NCI-H2081 treated with DMSO at 0.1 percent for 48 hours (cell line): ENCODE data around the gene ZNF780B.
"Not testable (repeated sequence)": the region's sequence is repeated elsewhere in the genome, so short reads cannot be mapped to it uniquely, and the experiment has no call there.

Experiments used
- DNase-seq: peaks from one replicate; lab custom pipeline; 2025; lab: John Stamatoyannopoulos, UW

Gene ZNF780B

DNA sequence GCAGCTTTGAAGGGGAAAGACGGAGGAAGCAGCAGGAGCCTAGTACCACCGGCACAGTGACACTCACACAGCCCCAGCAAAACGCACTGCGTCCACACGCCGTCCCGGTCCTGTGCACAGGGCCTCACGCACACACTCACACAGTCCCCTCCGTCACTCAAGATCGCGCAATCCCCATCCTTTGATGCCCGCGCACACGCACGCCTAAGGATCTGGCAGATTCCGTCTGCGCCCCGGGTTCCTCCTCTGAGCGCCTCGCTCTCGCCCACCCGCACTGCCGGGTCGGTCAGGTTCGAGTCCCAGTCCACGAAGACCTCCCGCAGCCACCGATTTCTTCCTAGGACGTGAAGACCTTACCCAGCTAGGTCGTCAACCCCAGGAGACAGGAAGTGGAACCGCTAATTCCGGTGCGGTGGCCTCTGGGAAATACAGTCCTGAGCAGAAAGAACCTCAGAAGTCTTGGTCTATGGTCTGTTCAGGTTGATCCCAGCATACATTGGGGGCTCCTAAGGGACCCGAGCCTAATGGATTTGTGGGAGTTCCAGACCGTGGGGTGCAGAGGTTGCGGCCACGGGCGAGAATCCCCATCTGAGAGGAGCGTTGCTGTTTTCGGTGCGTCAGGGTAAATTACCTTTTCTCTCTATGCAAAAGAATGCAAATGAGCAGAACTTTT lies at the start of gene ZNF780B:
TSS of gene ZNF780B (minus strand) at position 400 of the 673 bp plus-strand sequence. CDS start 5,899 bp downstream, outside the sequence.
- no peak for DNase-seq

DNA sequence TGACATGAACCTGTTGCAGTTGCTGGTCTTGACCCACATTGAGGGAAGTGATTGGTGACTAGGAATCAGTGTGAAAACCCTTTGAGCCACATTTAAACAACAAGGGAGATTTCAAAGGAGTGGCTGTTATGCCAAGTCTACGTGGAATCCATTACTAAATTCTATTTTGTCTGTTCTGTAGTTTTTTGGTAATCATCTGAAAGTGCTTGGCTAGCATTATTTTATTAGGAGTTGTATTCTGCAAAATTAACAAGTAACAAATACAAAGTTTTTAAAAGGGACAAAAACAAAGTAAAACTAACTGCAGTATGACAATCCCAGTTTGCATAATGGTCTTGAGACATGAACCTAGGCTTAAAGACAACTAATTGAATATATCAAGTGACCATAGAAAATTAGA lies 48.7 kb upstream of the ZNF780B start:
- no peak for DNase-seq

DNA sequence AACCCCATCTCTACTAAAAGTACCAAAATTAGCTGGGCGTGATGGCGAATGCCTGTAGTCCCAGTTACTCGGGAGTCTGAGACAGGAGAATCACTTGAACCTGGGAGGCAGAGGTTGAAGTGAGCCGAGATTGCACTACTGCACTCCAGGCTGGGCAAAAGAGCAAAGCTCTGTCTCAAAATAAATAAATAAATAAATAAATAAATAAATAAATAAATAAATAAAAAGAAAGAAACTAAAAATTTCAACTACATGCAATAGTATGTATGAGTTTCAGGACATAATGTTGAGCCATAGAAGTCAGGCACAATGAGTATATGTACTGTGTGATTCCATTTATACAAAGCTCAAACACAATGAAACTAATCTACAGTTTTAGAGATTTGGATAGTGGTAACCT lies 47.6 kb upstream of the ZNF780B start:
- no peak for DNase-seq

DNA sequence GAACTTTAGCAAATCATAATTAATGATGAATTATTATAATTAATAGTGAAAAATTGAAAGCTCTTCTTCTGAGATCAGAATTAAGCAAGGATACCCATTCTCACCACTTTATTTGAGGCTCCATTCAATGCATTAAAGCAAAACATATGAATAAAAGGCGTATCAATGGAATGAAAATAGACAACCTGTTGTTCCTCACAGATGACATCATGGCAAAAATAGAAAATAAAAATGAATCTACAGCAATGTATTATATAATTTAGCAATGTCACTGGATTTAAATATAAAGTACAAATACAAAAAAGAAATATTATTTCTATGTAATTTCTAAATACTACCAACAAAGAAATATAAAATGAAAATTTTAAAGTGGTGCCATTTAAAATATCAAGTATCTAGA lies 45.8 kb upstream of the ZNF780B start:
- no peak for DNase-seq

DNA sequence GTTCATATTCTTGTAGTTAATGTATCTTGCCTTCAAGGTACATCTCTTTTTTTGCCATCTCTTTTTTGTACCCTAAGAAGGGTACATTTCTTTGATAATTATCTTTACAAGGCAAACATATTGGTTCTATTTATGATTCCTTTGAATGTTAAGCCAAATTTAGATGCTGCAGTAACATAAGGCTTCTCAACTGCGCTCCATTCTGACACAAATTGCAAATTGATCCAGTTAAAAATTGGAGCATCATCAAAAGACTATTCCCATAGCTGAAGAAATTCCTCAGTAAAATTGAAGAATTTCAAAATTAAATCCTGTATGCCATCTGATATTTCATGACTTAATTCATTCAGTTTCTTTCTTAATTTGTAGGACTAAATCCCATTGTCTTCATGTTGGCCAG lies 37.4 kb upstream of the ZNF780B start:
- no peak for DNase-seq

DNA sequence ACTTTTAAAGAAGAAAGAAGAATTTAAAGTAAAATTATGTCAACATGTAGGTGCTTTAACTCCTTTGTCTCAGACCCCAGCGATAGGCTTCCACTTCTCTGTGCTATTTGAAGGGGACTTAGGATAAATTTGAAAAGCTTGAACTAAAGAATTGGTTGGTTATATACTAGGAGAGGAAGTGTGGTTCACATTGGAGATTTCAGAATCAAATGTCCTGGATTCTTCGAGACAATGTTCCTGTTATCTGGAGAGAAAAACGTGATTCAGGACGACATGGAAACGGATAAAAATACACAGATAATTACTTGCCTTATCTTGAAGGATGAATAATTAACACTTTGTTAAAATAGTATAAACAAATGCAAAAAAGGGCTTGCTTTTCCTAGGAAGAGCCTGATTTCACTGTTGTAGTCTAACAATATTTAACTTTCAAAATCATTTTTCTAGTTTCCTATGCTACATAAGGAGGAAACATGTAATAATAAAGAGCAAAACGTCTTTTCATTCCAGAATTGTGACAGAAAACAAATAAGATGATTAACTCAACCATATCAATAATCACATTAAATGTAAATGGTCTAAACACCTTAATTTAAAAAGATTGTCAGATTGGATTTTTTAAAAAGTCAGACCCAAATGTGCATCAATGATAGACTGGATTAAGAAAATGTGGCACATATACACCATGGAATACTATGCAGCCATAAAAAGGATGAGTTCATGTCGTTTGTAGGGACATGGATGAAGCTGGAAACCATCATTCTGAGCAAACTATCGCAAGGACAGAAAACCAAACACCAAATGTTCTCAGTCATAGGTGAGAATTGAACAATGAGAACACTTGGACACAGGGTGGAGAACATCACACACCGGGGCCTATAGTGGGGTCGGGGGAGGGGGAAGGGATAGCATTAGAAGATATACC lies 35.4 kb upstream of the ZNF780B start:
- DNase-seq = no peak

DNA sequence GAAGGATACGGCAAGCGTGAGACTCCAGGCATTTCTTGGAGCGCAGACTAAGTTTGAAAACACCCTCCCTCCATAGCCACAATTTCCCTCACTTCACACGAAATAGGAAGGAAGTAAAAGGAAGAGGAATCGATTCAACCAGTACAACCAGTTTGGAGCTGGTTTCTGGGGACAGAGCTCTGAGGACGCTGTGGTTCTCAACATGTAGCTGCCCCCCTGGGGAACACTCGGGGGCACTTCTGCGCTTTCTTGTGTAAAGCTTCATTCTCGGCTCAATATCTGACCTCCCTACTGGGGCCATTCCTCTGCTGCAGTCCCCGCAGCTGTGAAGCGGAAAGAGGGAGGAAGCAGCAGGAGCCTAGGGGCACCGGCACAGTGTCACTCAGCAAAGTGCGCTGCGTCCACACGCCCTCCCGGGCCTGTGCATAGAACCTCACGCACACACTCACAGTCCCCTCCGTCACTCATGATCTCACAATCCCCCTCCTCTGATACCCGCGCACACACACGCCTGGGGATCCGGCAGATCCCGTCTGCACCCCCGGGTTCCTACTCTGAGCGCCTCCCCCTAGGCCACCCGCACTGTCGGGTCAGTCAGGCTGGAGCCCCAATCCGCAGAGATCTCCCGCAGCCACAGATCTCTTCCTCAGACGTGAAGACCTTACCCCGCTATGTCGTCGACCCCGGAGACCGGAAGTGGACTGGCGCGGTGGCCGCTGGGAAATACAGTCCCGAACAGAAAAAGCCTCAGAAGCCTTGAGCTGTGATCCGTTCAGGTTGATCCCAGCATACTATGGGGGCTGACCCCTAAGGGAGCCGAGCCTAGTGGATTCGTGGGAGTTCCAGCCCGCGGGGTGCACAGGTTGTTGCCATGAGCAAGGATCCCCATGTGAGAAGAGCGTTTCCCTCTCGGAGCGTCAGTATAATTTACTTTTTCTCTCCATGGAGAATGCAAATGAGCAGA lies 34.5 kb upstream of the ZNF780B start, which contains the start of gene ZNF780A:
TSS of gene ZNF780A (minus strand) at position 703 of the 964 bp plus-strand sequence. CDS start 6,190 bp downstream, outside the sequence.
- no peak for DNase-seq

DNA sequence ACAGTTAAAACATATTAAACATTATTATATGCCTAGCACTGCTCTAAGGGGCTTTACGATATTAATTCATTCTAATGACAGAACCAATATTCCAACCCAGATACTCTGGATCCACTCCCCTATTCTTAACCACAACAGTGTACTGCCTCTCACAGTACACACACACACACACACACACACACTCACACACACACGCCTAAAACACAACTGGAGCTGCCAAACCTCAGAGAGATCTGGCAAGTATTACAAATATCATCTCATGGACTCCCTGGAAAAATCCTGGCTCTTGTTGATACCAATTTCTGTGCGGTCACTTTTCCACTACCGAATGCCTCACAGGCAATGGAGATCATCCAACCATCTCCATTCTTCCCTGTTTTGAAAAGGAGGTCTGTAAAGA lies 33.4 kb upstream of the ZNF780B start:
- no peak for DNase-seq

DNA sequence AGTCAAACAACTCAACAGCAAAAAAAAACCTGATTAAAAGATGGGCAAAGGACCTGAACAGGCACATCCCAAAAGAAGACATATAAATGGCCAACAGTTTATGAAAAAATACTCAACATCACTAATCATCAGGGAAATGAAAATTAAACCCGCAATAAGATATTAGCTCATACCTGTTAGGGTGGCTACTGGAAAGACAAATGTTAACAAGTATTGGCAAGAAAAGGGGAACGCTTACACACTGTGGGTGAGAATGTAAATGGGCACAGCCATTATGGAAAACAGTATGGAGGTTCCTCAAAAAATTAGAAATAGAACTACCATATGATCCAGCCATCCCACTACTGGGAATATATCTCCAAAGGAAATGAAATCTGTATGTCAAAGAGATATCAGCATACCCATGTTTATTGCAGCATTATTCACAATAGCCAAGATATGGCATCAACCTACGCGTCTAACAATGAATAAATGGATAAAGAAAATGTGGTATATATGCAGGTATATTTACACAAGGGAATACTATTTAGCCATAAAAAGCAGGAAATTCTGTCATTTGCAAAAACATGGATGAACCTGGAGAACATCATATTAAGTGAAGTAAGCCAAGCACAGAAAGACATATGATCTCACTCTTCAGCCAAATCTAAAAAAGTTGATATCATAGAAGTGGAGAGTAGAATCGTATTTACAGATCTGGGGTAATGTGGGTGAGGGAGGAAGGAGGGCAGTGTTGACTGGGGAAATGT lies 32.4 kb upstream of the ZNF780B start:
- no peak for DNase-seq

DNA sequence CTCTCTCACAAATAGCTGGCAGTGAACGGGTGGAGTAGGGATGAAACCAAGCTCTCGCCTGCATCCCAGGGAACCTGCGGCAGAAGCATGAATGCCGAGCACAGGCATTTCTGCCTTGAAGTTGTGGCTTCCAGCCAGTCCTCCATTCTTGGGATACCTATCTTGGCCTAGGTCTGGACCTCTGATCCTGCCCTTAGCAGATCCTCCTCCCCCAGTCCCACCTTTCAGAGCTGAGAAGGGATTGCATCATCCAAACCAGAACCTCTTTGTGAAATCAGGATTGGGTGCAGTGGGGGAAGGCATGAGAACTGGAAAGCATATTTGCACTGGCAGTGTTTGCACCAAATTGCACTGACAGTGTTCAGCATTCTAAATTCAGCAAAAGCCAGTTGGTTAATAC lies 28.9 kb upstream of the ZNF780B start:
- no peak for DNase-seq

DNA sequence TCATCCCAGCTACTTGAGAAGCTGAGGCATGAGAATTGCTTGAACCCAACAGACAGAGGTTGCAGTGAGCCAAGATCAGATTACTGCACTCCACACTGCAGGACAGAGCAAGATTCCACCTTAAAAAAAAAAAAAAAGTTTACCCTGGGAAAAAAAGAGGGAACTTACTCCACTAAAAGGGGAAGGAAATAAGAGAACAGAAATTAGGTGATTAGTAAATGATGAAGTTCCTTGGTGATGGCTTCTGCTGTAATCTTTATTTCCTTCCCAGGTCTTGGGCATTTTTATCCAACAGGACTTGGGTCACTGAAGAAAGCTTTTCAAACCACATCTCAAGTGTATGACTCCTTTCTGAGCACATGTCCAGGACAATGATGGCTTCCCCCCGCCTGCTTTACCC lies 25.4 kb upstream of the ZNF780B start:
- DNase-seq = no peak

DNA sequence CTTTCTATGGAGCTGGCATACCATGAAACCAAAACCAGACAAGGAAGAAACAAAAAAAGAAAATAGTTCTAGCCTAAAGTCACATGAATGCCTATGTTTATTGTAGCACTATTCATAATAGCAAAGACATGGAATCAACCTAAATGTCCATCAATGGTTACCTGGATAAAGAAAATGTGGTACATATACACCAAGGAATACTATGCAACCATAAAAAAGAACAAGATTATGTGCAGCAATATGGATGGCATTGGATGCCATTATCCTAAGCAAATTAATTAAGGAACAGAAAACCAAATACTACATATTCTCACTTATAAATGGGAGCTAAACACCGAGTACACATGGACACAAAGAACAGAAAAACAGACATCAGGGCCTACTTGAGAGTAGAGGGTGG lies 24.3 kb upstream of the ZNF780B start:
- DNase-seq = no peak

DNA sequence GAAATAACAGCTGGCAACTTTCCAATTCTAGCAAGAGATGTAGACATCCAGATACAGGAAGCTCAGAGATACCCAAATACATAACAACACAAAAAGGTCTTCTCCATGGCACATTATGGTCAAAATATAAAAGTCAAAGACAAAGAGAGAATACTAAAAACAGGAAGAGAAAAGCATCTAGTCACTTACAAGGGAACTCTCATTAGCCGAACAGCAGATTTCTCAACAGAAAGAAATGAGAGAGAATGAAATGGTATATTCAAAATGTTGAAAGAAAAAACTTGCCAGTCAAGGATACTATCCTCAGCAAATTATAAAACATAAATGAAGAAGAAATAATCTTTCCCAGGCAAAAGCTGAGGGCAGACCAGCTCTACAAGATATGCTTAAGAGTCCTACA lies 22.3 kb upstream of the ZNF780B start:
- DNase-seq = no peak

DNA sequence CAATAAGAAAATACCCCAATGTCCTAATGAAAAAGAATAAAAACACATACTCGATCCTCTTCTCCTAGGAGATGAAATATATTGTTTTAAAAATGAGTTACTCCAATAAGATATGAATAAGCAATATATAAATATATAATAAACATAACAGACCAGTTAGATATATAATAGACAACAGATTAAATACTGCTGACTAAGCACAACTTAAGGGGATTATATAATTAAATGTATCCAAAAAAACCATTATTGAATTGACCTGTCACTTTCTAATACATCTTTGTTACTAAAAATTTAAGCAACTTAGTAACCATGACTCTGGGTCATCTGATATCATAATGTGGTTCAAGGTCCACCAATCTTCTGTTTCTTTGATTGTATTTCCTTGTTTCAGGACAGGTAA lies 14.0 kb upstream of the ZNF780B start:
- no peak for DNase-seq

DNA sequence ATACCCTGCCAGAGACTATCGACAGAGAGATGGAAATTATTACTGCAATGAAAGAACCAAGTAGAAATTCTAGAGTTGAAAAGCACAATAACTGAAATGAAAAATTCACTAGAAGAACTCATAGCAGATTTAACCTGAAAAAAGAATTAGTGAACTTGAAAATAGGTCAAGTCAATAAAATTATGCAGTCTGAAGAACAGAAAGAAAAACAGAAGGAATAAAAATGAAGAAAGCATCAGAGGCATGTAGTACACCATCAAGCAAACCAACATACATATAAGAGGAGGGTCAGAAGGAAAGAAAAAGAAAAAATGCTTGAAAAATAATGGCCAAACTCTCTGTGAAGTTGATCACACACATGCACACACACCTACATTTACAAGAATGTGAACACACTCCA lies 3.6 kb upstream of the ZNF780B start:
- no peak for DNase-seq

DNA sequence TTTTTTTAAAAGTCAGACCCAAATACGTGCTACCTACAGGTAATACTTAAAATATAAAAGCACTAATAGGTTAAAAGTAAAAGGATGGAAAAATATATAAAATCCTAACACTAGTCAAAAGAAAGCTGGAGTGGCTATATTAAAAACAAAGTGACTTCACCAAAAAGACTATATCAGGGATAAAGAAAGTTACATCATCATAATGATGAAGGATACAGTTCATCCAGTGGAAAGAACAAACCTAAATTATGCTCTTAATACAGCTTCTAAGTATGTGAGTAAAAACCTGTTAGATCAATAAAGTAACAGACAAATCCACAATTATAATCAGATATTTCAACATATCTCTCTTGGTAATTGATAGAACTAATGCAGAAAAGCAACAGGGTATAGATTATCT lies 1.1 kb upstream of the ZNF780B start:
- no peak for DNase-seq

DNA sequence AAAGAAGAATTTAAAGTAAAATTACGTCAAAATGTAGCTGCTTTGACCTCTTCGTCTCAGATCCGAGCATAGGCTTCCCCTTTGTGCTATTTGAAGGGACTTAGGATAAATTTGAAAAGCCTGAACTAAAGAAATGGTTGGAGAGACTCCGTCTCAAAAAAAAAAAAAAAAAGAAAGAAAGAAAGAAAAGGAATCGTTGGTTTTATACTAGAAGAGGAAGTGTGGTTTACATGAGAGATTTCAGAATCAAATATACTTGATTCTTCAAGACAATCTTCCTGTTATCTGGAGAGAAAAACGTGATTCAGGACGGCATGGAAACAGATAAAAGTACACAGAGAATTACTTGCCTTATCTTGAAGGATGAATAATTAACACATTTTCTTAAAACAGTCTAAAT lies 474 bp upstream of the ZNF780B start:
- DNase-seq = no peak

DNA sequence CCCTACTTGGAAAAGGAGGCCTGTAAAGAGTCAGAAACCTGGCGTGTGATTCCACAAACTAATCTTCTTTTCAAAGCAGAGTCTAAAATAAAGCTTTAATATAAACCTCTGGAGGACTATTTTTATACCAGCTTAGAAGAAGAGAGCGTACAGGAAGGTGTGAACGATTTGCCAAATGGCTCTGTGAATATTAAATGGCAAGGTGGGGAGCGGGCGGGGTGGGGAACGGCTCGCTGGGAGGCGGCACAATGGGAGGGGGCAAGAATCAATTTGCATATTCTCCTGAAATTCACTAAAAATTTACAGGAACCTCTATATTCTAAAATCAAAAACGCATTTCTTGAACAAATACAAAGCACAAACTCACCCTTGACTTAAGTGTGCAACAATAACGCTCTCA lies 982 bp downstream of the ZNF780B start:
- no peak for DNase-seq

DNA sequence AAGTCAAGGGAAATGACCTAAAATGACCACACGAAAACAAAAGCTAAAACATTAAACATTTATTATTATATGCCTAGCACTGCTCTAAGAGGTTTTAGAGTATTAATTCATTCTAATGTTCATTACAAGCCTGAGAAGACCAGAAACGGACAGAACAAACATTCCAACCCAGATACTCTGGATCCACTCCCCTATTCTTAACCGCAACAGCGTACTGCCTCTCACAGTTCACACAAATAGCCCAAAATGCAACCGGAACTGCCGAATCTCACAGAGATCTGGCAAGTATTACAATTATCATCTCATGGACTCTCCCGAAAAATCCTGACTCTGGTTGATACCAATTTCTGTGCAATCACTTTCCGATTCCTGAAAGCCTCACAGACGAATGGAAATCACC lies 1.4 kb downstream of the ZNF780B start:
- DNase-seq = no peak

DNA sequence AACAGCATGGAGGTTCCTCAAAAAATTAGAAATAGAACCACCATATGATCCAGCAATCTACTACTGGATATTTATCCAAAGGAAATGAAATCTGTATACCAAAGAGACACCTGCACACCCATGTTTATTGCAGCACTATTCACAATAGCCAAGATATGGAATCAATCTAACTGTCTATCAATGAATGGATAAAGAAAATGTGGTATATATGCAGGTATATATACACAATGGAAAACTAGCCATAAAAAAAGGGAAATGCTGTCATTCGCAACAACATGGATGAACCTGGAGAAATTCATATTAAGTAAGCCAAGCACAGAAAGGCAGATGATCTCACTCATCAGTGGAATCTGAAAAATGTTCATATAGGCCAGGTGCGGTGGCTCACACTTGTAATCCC lies 2.5 kb downstream of the ZNF780B start:
- DNase-seq = no peak

DNA sequence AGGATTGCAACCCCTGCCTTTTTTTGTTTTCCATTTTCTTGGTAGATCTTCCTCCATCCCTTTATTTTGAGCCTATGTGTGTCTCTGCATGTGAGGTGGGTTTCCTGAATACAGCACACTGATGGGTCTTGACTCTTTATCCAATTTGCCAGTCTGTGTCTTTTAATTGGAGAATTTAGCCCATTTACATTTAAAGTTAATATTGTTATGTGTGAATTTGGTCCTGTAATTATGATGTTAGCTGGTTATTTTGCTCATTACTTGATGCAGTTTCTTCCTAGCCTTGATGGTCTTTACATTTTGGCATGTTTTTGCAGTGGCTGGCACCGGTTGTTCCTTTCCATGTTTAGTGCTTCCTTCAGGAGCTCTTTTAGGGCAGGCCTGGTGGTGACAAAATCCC lies 14.3 kb downstream of the ZNF780B start:
- not testable (repeated sequence) for DNase-seq
